ENCODE data around the gene CPE. TPM values are rescaled to one million over a fixed set of nuclear protein-coding genes. Genes with fewer than 3 reads are reported as not detected.
A peak's percentile ranks its signal among the peaks of the same experiment; 100 is the strongest.

The CPE gene
- polyA plus RNA-seq, 1 donor (not counting 4 experiments of a cell fraction or from before 2014, with no cell fraction given), result 1.9 TPM

DNA sequence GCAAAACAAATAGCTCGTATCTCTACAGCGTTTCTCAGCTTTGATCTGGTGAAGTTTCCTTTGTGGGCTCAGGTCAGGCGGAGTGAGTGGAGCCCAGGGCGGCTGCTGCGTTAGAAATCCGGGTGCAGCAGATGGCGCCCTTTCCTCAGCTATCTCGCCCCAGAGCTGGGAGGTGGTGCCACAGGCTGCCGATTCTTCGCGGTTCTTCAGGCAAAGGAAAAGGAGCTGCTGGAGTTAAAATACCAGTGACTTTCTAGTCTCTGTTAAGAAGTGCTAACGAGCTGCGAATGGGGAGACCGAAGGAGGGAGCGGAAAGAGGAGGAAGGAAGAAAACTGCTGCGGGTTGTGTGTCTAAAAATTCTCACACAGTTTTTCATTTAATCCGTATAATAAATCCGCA lies 114.6 kb downstream of the CPE start:
- H3K27me3 ChIP-seq (ENCODE audit: control insufficient read depth, extremely low read depth, insufficient read depth, low read length), result no peaks in the 10 kb centered on the region
- TF ChIP-seq, protein P1, sequence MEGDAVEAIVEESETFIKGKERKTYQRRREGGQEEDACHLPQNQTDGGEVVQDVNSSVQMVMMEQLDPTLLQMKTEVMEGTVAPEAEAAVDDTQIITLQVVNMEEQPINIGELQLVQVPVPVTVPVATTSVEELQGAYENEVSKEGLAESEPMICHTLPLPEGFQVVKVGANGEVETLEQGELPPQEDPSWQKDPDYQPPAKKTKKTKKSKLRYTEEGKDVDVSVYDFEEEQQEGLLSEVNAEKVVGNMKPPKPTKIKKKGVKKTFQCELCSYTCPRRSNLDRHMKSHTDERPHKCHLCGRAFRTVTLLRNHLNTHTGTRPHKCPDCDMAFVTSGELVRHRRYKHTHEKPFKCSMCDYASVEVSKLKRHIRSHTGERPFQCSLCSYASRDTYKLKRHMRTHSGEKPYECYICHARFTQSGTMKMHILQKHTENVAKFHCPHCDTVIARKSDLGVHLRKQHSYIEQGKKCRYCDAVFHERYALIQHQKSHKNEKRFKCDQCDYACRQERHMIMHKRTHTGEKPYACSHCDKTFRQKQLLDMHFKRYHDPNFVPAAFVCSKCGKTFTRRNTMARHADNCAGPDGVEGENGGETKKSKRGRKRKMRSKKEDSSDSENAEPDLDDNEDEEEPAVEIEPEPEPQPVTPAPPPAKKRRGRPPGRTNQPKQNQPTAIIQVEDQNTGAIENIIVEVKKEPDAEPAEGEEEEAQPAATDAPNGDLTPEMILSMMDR (optimal IDR thresholded peaks at IDR 0.05 in 1 of 3, IDR thresholded peaks at IDR 0.05 in 1 of 3, conservative IDR thresholded peaks at IDR 0.05 in 1 of 3; ENCODE audit: extremely low read depth in 1 of 3, insufficient read depth in 2 of 3, low read length in 3 of 3), result peak; percentile 84 to 94 (median 86)
- no peak for TF ChIP-seq EZH2 (IDR thresholded peaks at IDR 0.05; ENCODE audit: low read length)
- no peak overlapping the region for H3K9ac ChIP-seq (ENCODE audit: control insufficient read depth, extremely low read depth, insufficient read depth, low read length)
- H3K9me3 ChIP-seq (ENCODE audit: control insufficient read depth, low read depth, low read length), result no peaks in the 10 kb centered on the region
- H3K79me2 ChIP-seq (ENCODE audit: control insufficient read depth, insufficient read depth, low read length), result no peaks in the 10 kb centered on the region
- H4K20me1 ChIP-seq (ENCODE audit: control insufficient read depth, extremely low read depth, insufficient read depth, low read length), result no peaks in the 10 kb centered on the region
- FAIRE-seq, result peak; percentile 88
- peak overlapping the region in 2 of 3 experiments; percentile 29 to 54 for H3K4me3 ChIP-seq (ENCODE audit: control insufficient read depth in 2 of 3, extremely low read depth in 1 of 3, insufficient read depth in 2 of 3, low read depth in 1 of 3, low read length in 3 of 3)
- DNase-seq (ENCODE audit: low read depth, low spot score), result no peak
- no peak overlapping the region for H3K27ac ChIP-seq (ENCODE audit: control insufficient read depth, insufficient read depth, low read length)
- H3K4me1 ChIP-seq (ENCODE audit: control insufficient read depth, extremely low read depth, insufficient read depth, low read length), result no peaks in the 10 kb centered on the region
- no peaks in the 10 kb centered on the region for H3K36me3 ChIP-seq (ENCODE audit: control insufficient read depth in 2 of 2, extremely low read depth in 1 of 2, insufficient read depth in 2 of 2, low read length in 2 of 2)
- peak overlapping the region; percentile 83 for H3K4me2 ChIP-seq (ENCODE audit: control insufficient read depth, extremely low read depth, insufficient read depth, low read depth, low read length)
- dilution Hi-C loops (cut with MboI; ENCODE audit: extremely low pct_ligation_motif_present, low sequenced_read_pairs), result no loop called here
- peak overlapping the region; percentile 78 for H2AFZ ChIP-seq (ENCODE audit: control insufficient read depth, low read length)
- H3K9me1 ChIP-seq (ENCODE audit: control insufficient read depth, extremely low read depth, insufficient read depth, low read length), result no peaks in the 10 kb centered on the region

DNA sequence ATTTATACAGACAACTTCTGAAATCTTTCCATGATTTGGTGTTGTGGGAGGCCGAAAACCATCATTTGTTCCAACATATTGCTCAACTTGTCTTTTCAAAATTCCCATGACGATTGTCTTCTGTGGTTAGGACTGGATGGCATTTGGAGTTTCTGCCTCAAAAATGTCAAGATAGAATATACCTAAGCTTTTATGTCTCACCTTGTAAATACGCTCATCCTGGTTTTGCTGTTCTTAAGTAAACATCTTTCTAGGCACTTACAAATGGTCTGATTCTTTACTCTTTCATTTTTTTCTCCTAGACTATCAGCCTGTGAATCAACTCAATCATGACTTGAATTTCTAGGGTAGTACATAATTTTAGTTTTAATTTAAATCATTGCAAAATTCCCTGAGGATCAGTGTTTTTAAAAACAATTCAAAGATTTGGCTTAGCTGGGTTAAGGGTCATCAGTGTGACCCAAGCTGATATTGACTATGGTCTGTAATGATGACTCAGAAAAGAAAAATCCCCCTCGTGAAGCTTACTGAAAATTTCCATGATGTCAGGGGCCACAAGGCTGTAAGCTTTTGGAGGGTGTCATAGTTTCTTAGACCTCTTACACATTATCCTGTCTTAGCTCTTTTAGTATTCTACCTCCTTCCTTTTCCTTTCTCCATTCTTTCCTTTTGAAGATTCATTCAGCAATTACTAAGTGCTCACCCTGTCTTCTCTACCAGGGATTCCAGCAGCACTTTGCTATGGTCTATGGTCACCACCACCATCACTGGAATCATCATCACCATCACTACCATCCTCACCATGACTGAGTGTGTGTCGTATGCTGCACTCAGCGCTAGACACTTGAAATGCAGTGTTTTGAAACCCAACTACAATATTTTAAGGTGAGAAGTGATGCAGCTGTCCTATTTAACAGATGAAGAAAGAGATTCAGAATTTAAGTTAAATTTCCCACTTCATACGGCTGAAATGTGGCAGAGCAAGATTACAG lies 124.4 kb downstream of the CPE start:
- no peak overlapping the region for H3K27ac ChIP-seq (ENCODE audit: control insufficient read depth, insufficient read depth, low read length)
- FAIRE-seq (no peak), DNase-seq (ENCODE audit: low read depth, low spot score) (no peak)
- H4K20me1 ChIP-seq (ENCODE audit: control insufficient read depth, extremely low read depth, insufficient read depth, low read length), result no peaks in the 10 kb centered on the region
- H3K4me2 ChIP-seq (ENCODE audit: control insufficient read depth, extremely low read depth, insufficient read depth, low read depth, low read length), result no peak overlapping the region
- TF ChIP-seq, protein P1 (optimal IDR thresholded peaks at IDR 0.05 in 1 of 3, IDR thresholded peaks at IDR 0.05 in 1 of 3, conservative IDR thresholded peaks at IDR 0.05 in 1 of 3; ENCODE audit: extremely low read depth in 1 of 3, insufficient read depth in 2 of 3, low read length in 3 of 3), result no peak
- no peak for TF ChIP-seq EZH2 (IDR thresholded peaks at IDR 0.05; ENCODE audit: low read length)
- no peaks in the 10 kb centered on the region for H3K9me1 ChIP-seq (ENCODE audit: control insufficient read depth, extremely low read depth, insufficient read depth, low read length)
- H3K4me3 ChIP-seq (ENCODE audit: control insufficient read depth in 2 of 3, extremely low read depth in 1 of 3, insufficient read depth in 2 of 3, low read depth in 1 of 3, low read length in 3 of 3), result no peak overlapping the region
- dilution Hi-C loops (cut with MboI; ENCODE audit: extremely low pct_ligation_motif_present, low sequenced_read_pairs), result no loop called here
- H3K36me3 ChIP-seq (ENCODE audit: control insufficient read depth in 2 of 2, extremely low read depth in 1 of 2, insufficient read depth in 2 of 2, low read length in 2 of 2), result no peaks in the 10 kb centered on the region
- H3K79me2 ChIP-seq (ENCODE audit: control insufficient read depth, insufficient read depth, low read length), result no peaks in the 10 kb centered on the region
- H3K4me1 ChIP-seq (ENCODE audit: control insufficient read depth, extremely low read depth, insufficient read depth, low read length), result peaks cover 17% of the 10 kb centered on the region
- no peaks in the 10 kb centered on the region for H3K27me3 ChIP-seq (ENCODE audit: control insufficient read depth, extremely low read depth, insufficient read depth, low read length)
- H3K9me3 ChIP-seq (ENCODE audit: control insufficient read depth, low read depth, low read length), result no peaks in the 10 kb centered on the region
- H3K9ac ChIP-seq (ENCODE audit: control insufficient read depth, extremely low read depth, insufficient read depth, low read length), result no peak overlapping the region
- H2AFZ ChIP-seq (ENCODE audit: control insufficient read depth, low read length), result no peak overlapping the region

All from keratinocyte (primary cell).